ENCODE results near the gene ADISSP.

ADISSP gene

DNA sequence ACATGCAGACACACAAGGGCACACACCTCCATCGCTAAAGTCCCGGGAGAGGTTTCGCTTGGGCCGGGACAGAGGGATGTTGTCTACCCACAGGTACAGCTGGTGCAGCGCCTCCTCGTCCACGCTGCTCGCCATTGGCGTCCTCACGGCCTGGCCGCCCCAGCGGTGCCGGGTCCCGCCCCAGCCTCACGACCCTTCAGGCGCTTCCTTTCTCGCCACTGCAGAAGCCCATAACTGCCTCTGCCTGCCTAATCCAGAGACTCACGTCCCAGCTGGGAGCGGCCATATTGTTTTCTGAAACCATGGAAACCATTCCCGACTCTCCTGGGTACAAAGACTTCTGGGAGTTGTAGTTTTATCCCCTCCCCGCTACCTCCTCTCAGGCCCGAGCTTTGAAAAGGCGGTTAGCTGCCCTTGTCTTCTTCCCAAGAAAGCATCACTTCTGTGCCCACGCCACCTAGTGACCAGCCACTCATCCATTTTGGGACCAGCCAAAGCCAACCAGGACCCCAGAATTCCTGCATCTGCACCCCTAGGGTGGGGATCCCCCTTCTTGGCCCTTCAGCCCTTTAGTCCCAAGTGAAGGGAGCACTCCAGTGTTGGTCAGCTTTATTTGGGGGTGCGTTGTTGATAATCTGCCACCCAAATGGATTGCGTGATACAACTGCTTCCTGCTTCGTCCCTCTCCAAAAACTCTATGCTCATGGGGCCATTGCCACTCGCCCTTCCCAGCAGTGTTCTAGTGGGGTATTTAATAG, 13.8 kb upstream of the ADISSP start, which contains the start of gene SPEF1:
TSS of gene SPEF1 (minus strand) at position 296 of the 758 bp plus-strand sequence. CDS start at position 135, 161 bp downstream.
- no peak for DNase-seq (ENCODE audit: low read depth, low spot score)

DNA sequence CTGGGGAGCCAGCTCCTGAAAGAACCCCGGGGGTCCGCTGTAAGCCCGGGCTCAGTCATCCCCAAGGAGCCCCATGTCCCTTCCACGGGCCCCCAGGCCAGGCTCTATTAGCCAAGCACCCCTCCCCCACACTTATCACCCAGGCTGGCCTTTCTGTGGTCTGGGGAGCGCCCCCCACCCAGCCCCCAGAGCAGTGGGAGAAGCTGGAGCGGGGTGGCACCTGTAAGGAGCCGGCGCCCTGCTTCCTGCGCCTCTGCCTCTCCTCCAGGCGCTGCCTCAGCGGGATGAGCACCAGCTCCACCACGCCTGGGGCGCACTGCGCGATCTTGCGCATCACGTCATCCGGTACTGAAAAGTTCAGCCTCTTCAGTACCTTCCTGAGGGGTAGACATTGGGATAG, 11.4 kb upstream of the ADISSP start:
- no peak for DNase-seq (ENCODE audit: low read depth, low spot score)

DNA sequence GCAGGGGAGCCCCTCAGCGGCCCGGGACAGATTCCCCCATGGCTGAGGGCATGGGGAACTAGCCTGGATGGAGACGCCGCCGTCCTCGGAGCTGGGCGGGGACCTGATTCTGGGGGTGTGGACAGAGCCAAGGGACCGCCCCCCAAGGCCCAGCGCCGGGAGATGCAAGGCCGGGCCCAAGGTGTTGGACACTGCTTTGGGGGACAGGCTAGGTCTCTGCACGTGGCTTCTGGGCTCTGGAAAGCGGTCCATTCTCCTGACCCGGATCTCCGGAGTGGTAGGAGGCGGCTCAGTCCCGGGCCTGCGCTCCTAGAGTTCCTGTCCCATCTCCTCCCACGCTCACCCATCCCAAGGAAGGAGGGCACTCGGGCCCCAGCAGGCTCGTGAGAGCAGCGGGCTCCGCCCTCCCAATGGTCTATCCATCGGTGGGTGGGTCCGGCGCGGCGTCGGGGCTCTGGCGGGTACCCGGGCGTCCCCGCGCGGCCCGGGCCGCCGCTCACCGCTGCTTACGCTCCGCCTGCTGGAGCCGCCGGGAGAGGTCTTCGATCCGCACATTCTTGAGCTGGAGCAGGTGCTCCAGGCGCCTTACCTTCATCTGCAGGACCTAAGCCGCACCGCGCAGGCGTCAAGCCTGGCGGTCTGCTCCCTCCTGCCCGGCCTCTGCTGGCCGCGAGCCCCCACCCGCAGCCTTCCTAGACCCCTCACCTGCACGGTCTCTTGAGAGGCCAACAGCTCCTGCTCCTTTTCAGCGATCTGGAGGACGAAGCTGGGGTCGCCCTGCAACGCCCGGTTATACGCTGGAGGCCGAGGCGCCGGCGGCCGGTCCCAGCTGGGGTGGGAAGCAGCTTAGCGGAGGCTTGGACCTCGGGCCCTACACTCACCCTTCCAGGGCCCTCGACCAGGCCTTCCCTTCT, 10.4 kb upstream of the ADISSP start:
- no peak for DNase-seq (ENCODE audit: low read depth, low spot score)

DNA sequence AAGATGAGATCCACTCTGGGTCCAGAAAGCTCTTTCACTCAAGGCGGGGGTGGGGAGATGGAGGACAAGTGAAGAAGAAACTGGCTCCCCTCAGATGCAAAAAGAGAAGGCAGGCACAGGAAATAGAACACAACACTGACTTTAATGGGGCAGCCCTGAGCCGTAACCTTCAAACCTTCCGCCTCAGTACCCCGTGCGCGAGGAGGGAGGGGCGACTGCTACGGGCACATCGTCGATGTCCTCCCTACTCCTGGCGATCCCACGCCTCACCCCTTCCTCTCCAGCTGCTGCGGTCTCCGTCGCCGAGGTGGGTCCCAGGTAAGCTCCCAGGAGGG, 9.8 kb upstream of the ADISSP start:
- no peak for DNase-seq (ENCODE audit: low read depth, low spot score)

DNA sequence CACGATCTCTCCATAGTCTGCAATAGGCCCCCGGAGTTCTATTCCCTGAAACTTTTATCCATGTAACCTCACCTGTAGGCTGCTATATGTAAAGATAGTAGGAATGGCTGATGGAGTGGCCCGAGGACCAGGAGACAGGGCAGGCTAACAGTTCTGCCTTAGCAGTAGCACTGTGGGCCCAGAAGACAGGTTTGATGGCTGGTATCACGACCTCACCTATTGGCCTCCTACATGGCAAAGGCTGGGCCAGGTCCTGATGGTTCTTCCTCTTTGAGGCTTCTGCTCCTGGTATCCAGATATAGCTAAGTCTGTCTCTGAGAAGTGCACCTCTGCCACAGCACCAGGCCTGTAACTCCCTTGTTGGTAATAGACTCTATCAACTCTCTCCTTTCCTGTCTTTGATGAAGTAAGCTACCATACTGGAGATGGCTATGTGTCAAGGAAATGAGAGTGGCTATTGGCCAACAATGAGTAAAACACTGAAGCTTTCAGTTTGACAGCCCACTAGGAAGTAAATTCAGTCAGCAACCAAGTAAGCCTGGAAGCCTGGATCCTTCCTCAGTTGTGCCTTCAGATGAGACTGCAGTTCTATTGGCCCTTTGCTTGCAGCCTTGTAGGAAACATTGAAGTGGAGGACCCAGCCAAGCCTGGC, 8.0 kb upstream of the ADISSP start:
- no peak for DNase-seq (ENCODE audit: low read depth, low spot score)

DNA sequence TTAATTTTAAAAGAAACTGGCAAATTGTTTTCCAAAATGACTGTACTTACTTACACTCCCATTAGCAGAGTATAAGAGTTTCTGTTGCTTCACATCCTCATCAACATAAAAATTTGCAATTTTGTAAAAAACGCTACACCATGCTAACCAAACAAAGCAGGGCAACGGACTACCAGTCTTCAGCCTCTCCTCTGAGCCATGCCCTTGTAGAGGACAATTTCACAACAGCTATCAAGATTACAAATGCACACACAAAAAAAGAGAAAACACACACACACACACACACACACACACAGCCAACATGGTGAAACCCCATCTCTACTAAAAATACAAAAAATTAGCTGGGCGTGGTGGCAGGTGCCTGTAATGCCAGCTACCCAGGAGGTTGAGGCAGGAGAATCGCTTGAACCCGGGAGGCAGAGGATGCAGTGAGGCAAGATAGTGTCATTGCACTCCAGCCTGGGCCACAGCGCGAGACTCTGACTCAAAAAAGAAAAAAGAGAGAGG, 4.1 kb upstream of the ADISSP start:
- DNase-seq (ENCODE audit: low read depth, low spot score), result no peak

DNA sequence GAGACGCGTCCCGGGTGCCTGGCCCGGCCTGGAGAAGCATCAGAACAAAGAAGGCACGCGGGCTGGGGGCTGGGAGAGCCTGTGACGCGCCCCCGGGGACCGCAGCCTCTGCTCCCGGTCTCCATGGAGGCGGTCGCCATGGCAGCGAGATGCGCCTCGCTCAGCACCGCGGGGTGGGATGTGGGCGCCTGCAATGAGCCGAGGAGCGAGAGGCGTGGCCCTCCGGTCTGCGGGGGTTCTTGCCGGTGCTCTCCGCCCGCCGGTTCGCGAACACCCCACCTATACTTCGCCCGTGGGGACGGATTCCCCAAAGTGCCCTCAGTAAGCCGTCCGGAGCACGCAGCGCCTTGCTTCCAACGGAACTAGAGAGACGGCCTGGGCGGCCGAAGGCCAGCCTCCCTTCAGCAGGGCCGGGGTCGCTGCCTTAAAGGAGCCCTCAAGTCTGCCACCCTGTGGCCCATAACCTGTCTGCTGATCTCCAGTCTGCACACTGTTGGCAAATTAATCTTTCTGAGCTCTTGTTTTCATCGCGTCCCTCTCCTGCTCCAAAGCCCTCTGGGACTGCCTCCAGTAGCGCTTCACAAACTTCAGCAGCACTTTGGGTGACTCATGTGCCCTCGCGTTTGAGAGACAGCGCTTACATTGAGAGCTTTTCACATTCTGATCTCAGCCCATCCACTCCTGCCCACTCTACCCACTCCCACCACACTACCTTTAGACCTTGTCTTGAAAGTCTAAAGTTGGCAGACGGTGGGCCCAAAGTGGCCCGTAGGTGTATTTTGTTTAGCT, 983 bp upstream of the ADISSP start:
- peak; percentile 58 for DNase-seq (ENCODE audit: low read depth, low spot score)

DNA sequence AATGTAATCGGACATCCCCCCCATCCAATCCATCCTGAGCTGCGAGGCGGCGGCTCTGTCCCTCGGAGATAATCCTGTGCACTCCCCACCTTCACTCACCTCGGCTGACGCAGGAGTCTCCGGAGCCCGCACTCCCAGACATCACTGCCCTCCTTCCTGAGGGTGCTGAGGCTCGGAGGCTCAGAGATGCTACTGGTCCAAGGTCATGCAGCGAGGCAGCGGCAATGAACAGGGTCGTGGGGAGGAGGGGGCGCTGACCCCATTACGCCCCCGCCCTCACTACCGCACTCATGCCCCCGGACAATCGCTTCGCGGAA, 485 bp downstream of the ADISSP start:
- no peak for DNase-seq (ENCODE audit: low read depth, low spot score)

DNA sequence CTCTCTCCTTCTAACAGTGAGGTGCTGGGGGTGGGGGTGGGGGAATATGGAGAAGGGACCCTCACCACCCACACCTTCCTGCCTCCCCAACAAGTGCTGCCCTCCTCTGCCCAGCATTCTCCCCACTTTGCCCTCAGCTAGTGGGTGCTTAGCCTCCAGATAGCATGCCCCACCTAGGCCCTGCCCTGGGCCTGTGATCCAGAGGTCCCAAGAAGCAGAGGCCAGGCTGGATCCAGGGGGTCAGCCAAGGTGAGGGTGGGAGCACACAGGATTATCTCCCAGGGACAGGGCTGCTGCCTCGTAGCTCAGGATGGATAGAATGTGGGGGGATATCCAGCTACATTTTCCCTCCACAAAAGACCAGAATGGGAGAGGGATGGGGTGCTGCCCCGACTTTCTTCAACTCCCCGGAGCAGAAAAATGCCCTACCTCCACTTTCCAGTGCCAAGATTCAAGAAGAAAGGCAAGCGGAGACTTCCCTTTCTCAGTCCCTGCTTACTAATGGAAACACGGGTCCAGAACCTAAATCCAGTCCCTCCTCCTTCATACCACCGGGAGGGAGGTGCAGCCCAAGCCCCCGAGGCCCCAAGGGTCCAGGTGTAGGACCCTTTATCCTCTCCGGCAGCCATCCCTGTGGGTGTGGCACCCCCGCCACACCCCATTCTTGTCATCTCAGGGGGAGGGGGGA, 987 bp downstream of the ADISSP start:
- no peak for DNase-seq (ENCODE audit: low read depth, low spot score)

DNA sequence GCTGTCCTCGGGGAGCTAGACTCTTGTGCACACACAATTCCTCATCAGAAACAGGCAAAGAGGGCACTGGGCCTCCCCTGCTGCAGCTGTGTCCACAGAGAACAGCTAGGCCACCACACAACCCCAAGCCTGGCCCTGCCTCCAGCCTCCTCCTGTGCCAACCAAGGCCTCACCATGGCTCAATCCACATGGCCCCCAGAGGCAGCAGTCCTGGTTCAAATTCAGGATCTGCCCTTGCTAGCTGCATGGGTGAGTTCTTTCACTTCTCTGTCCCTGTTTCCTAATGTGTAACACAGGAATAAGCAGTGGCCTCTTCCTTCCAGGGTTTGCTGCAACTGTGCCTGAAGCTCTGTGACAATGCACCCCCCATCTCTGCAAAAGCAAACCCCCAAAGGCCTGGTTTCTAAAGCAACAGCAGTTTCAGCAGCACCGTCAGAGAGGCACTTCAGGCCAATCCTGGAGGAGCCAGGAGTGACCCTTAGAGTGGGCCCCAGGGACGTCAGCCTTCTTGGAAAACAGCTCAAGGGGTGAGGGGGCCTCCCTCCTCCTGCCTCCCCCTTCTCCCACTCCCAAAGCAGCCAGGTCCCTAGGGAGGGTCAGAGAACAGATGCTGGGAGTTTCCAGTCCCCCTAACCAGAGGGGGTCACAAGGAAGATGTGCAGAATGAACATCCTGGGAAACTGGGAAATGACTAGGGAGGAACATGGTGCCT, 2.2 kb downstream of the ADISSP start:
- no peak for DNase-seq (ENCODE audit: low read depth, low spot score)

DNA sequence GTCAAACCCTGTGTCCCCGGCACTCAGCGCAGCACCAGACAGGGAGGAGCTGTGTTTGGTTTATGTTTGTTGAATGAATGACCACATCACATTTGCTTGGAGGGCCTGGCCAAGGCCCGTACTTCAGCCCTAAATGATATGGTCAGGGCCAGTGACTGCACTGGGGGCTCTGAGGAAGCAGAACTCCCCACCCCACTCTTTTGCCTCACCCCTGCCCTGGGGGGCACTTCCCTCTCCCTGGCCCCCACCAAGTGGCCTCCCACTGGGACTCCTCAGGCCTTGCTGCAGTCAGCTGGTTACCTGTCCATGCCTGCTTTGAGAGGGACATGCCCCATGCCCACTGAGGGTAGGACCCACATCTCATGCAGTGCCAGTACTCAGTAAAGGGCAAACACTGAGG, 2.9 kb downstream of the ADISSP start:
- no peak for DNase-seq (ENCODE audit: low read depth, low spot score)

DNA sequence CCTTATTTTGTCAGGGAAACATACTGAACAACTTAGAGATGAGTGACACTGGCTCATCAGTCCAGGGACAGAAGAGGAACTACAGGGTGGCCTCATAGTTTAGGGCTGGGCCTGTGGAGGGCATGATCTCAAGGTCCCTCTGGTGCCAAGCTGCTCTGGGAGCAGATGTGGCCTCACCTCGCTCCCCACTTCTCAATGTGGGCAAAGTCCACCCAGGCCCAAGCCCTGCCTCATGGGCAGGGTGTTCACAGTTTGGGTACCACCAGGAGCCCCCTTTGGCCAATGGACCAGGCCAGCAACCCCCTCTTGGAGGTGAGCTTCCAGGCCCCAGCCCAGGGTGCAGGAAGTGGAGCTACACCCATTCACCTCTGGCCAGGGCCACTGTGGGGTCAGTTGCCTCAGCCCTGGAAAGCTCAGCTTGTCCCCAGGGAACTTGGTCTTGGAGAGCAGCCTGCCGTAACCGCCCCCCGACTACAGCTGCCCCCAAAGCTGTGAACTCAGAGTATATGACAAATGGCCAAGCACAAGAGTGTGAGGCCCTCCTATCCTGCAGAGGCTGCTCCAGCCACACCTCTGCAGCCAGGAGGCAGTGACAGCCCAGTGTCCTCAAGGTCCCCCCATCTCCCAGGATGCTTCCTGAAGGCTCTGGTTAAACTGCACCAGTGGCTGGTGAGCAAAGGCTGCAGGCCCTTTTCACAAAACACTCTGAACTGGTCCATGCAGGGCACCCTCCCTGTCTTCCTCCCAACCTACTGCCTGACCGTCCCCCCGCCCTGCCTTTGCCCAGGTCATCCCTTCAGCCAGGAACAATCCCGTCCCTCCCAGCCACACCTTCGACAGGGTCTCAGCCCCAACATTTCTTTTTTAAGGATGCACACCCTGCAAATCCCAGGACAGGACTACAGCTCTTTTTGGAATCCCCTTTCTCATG, 3.6 kb downstream of the ADISSP start:
- DNase-seq (ENCODE audit: low read depth, low spot score), result no peak

DNA sequence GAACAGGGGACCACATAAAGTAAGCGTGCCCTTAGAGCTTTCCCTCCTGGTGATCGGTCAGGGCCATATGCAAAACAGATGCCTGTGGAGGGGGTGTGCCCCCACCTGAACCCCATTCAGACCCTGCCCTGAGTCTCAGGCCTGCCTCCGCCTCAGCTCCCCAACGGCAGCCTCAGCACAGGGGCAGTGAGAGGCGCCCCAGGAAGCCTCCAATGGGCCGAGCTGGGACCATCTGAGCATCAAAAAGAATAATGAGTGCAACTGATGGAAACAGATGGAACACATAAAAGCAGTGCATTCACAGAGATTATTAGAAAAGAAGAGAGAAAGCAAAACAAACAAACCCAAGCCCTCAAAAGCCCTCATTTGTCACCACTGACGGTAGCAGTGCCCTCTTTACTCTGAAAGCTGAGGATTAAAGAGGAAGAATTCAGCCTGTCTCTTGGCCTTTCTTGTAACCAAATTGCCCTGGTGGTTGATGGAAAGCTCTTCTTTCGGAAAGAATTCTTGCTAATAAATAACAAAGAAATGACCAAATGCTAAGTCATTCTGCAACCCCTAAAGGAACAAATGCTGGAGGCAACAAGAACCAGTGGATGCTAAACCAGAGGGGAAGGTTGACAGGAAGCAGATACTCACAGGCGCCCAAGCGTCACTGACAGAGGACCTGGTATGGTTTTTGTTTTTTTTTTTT, 6.8 kb downstream of the ADISSP start:
- DNase-seq (ENCODE audit: low read depth, low spot score), result no peak

DNA sequence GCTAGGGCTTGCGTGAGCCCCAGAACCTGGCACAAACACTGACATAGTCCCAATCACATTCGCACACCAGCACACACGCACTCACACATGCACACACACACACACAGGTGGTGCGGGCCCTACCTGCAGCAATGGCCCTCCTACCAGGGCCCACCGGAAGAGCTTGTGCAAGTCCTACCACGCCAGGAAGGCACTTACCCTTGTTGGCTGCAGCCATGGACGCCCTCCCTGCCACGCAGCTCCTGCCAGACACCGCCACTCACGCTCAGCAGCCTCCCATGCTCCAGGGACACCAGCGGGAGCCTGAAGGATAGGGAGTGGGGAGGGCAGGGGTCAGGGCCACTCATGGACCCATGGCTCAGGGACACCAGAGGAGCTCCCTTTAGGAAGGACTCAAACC, 7.7 kb downstream of the ADISSP start:
- no peak for DNase-seq (ENCODE audit: low read depth, low spot score)

DNA sequence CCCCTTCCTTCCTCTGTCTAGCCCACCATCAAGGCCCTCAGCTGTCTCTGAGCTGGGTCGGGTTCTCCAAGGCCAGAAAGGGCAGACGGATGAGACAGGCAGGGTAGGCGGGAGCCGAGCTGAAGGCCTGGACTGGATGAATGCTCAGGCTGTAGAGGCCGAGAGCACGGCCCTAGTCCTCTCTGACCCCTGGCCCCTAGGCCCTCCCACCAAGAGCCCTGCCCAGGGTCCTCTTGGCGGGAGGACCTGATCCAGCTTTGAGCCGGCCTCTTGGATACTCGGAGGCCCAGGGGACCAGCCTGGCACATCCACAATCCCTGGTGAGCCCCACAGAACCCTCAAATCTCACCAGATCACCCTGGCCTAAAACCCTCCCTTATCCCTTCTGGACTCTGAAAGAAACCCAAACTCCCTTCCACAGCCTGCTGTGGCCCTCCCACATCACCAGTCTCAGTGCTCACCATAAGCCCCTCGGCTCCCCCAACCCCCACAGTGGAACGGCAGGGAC, 8.2 kb downstream of the ADISSP start:
- no peak for DNase-seq (ENCODE audit: low read depth, low spot score)

DNA sequence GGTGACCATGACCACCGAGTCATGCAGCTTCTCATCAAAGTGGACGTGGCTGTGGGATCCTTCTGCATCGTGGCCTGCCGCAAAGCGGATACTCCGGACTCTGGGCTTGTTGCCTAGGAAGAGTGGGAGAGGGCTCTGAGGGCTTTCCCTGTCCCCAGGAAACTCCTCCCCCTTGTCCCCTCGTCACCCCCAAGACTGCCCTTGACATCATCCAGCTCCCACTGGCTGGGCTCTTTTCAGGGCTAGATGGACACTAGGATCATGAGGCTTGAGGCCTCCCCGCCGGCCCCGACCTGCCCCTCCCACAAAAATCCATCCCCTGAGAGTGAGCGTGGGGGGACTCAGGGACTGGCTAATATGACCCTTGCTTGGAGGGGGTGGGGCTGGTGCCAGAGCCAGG, 9.0 kb downstream of the ADISSP start:
- DNase-seq (ENCODE audit: low read depth, low spot score), result no peak

DNA sequence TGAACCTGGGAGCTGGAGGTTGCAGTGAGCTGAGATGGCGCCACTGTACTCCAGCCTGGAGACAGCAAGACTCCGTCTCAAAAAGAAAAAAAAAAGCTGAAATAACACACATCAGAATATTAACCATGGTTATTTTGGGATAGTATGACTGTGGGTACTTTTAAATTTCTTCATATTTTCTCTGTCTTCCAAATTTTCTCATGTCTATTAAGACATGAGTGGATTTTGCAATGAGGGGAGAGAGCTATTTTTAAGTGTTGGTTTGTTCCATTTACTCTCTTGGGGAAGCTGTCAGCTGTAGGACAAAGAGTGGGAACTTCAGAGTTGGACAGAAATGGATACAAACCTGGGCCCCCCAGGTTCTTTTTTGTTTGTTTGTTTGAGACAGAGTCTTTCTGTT, 10.3 kb downstream of the ADISSP start:
- no peak for DNase-seq (ENCODE audit: low read depth, low spot score)

DNA sequence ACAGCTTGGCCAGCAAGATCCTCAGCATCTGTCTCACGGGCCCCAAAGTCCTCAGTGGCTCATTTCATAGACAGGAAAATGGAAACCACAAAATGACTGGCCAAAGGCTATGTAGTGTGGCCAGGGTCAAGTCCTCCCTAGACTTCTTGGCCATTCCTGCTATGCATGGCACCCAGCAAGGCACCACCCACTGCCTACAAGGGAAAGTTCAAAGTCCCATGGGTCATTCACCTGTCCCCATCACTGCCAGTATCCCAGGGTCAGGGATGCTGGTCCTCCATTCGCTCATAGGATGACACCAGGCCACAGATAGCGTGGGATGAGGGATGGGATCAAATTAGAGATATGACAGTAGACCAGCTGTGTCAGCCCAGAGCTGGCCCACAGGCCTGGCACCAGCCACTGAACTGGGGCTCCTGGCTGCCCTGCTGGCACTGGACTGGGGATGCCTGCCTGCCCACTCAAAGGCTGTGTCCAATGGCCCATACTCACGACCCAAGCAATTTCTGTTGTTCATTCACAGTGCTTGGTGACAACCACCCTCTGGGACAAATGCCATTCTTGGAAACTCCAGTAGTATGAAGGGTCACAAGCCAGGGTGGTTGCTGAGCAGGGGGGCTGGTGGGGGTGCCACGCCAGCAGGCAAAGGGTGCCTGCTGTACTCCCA, 11.6 kb downstream of the ADISSP start:
- no peak for DNase-seq (ENCODE audit: low read depth, low spot score)
